GM21526 (cell line): ENCODE results near the gene LPIN3.

Experiments used
- ATAC-seq: cut with Tn5 transposase; IDR thresholded peaks from one replicate; pipeline ENCODE4 v1.9.1; 2021; ENCODE audit warnings: moderate library complexity; ENCODE audit not compliant: unreplicated experiment, low FRiP score

The LPIN3 gene

DNA sequence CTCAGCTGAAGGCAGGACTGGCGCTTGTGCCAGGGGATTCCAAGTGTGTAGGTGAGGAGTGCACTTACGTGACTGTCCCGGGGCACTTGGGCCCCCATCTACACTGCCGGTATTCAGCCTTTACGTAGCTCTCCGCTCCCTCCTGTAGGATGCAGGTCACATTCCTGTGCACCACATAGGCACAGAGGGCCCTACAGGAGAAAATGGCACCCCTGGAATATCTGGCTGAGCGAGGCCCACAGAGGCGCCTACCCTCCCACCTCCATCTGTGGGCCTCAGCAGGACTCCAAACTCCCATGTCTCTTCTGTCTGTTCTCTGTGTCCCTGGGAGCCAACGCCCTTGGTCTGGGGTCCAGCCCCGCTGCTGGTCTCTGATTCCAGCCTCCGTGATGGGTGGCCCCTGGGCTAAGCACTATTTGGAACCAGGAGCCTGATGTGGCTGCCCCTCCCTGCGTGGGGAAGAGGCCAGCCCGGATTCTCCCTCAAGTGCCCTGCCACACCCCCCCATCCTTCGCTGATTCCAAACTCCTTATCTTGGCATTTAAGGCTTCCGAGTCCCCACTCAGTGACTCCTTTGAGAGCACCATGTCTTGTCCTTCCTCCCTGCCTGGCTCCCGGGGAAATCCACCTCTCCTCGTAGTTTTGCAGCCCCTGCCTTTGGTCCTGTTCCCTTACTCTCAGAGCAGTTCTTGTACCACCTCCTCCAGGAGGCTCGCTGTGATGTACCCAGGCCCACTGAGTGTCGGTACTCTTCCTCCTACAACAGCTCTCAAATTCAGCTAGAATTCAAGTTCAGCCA, 24.5 kb downstream of the LPIN3 start:
- ATAC-seq = no peak

DNA sequence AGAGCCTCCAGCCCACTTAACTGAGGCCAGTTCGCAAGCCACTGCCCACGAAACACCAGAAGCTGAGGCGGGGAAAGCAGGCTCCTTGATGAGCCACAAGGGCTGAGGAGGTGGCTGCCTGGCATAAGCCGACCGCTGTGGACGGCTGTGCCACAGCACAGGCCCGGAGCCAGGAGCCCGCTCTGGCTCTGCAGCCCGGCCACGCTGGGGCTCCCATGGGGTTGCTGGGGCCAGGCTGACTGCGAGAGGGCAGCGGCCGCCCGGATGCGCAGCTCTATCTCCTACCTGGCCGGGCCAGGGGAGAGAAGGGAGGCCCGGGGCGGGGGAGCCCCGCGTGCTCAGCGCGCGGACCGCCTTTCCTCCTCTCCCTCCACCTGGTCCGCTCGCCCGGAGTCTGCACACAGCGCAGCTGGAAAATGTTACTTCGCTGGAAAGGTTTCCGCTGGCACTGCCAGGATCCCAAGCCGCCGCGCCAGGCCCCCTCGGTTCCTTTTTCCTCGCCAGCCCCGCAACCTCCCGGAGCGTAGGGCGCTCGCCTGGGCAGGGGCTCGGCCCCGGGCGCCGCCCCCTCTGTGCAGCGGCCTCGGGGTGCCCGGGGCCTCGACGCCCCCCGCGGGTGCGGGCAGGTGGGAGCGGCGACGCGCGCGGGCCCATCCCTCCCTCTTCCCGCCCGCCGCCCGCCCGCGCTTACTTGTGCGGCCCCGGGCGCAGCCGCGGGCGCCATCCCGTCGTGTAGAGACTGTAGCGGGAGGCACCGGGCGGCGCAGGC, 25.3 kb downstream of the LPIN3 start:
- no peak for ATAC-seq

DNA sequence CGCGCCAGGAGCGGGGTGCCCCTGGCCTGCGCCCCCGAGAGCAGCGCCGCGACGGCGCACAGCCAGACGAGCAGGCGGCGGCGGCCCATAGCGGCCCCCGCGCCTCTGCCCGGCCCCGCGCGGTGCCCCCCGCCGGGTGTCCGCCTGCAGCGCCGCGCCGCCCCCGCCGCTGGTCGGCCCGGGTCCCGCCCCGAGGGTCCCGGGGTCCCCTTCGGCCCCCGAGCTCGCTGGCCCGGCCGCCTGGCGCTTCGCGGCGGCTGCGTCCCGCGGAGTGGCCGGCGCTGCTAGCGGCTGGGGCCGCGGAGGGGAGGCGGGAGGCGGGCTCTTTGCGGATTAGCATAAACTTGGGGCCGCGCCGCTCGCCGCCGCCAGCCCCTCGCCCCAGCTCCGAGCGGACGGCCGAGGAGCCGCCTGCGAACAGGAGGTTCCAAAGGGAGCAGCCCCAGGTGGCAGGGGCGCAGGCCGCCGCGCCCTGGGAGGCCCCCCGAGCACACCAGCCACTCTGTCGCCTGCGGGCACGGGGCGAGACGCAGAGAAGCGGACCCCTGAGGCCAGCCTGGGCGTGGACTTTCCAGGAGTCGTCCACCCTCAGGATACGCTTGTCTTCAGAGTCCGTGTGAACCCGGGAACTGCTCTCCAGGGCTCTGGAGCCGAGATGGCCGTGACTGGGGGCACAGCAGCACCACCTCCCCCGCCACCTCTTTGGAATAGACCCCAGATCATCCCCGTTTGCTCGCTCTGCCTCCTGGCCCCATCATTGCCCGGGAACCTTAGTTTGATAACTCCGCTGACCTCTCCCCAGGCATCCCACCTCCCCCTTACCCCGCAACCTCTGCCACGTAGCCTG, 26.1 kb downstream of the LPIN3 start, which contains the start of gene EMILIN3:
Gene EMILIN3, minus strand, starts transcription at position 273 of the 847 bp plus-strand sequence. Its CDS starts 184 bp downstream, at position 89.
- ATAC-seq = no peak

DNA sequence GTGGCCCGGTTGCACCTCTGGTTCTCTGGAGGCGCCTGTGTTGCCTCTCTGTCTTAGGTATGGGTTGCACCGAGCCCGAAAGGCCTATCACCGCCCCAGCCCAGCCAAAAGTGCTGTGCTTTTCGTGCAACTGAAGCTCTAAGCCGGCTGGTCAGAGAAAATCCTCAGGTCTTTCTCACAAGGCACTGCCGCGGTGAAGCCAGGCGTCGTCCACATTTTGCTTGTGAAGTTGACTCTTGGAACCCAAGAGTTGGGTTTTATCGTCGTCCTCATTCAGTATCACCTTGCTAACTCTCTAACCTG, 26.7 kb downstream of the LPIN3 start:
- no peak for ATAC-seq

DNA sequence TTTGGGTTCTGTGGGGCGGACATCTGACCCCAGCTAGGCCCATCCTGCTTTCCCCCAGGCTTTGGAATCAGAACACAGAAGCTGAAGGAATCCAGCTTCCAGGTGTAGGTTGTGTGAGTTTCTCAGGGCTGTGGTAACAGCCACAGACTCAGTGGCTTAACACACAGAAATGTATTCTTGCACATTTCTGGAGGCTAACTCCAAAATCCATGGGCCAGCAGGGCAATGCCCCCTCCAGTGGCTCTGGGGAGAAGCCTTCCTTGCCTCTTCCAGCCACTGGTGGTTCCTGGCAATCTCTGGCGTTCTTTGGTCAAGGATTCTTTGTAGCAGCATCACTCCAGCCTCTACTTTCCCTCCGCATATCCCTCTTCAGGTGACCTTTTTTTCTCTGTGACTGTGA, 27.3 kb downstream of the LPIN3 start:
- ATAC-seq = no peak

DNA sequence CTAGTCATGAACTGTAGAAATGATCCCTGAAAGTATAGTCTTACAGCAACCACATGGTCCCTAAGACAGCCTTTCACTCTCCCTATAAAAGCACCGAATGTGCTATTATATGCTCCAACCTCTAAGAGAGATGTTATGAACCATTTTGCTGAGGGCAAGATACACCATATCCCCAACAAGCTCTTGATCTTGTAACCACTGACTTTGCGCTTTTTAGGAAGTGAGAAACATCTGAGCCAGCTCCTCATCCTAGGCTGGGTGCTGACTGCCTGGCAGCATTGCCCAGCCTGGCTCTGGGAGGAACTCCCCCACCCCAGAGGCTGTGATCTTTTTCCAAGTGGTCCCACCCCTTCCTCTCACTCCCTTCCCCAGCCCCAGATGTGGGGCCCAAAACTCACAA, 29.1 kb downstream of the LPIN3 start:
- no peak for ATAC-seq

DNA sequence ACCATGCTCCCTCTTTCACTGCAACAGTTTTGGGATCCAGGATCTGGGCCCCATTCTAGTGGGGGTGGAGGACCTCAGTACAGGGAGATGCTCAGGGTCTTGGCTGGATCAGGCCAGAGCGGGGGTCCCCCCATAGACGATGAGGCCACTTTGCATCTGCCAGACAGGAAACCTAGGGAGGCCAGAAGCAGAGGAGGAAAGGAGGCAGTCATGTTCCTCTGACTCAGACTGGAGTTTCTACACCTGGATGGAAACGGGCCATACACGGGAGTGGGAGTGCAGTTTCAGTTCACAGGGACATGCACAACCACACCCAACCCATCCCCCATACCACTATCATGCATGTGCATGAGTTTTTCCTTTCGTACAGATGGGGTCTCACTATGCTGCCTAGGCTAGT, 29.6 kb downstream of the LPIN3 start:
- no peak for ATAC-seq

DNA sequence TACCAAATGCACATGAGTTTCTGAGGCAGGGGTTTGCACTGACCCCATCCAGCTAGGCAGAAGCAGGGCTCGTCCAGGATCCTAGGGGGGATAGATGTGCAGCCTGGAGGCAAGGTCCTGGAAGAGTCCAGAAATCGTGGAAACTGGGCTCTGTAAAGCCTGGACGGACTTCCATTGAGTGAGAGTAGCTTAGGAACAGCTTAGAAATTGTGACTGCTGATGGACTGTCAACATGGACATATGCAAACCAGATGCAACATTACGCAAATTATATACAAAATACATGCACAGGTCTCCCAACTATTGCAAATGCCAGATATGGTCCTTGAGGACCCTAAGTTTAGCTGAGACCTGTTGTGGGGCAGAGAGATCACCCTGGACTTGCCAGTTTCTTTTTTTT, 30.8 kb downstream of the LPIN3 start:
- ATAC-seq = no peak

DNA sequence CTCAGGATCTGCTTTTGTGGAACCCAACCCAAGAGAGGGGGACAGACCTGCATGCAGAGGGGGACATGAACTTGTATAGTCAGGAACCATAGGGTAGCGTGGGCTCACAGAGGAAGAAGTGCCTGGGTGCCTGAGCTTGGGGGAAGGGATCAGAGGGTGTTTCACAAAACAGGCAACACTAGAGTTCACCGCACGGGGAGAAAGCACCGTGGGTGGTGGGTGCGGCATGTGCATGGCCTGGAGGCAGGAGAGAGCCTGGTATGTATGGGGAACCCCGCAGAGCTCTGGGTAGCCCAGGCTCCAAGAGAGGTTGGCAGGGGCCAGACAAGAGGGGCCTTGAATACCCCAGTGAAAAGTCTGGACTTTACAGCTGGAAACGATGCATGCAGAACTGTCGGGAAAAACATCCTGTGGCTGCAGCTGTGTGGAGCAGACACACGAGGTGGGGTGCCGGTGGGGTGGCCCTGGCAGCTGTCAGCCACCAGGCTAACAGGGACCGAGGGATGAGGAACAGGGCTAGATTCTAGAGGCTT, 32.7 kb downstream of the LPIN3 start:
- no peak for ATAC-seq

DNA sequence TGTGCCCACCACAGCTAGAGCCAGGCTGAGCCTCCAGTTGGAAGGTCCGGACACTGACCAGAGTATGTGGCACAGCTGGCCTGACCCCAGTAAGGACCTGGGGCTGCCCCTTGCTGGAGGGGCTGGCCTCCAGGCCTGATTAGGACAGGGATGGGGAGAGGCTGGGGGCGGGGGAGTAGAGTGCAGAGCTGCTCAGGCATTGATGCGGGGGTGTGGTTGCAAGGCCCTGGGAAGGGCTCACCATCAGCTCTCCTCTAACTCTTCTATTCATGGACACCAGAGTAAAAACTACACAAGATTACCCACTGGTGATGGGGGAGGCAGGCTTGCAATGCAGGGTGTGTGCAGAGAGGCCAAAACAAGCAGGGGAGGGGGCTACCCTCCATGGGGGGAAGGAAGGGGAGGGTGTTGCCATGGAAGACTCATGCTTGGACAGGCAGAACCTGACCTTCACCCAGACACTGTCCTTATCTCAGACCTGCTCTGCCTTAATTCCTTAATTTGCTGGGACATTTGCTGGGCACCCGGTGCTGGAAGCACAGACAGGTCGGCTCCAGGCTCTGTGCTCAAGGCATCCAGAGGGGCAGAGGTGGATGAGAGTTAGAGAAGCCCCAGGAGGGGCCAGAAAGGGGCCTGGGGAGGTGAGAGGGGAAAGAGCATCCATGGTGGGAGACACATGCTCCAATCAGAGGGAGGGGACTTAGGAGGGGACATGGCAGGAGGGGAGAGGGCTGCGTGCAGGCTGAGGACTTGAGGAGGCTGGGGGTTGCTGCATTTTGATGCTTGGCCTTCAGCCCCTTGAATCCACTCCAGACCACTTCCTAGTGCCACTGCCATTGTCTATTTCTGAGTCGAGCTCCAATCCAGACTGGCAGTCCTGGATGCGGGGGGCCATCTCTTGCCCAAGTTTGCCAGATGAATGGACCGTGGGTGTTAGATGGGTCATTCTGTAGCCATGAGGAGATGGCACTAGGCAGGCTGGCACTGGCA, 33.6 kb downstream of the LPIN3 start:
- ATAC-seq = no peak

DNA sequence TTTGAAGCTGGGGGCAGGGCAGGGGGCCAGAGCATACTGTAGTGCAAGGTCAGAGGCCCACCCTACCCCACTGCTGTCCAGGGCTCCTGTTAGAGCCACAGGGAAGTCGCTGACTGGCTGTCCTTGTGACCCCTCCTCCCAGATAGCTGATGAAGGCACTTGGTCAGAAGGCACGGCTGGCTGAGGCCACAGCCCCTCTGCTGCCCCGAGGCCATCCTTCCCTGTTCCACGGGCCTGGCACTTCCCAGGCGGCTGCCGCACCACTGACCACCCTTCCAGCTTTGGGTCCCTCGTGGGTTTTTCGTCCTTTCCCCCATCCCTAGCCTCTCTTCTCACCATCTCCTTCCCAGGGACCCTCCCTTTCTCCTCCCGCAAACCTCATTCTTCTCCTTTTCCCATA, 35.2 kb downstream of the LPIN3 start:
- no peak for ATAC-seq

DNA sequence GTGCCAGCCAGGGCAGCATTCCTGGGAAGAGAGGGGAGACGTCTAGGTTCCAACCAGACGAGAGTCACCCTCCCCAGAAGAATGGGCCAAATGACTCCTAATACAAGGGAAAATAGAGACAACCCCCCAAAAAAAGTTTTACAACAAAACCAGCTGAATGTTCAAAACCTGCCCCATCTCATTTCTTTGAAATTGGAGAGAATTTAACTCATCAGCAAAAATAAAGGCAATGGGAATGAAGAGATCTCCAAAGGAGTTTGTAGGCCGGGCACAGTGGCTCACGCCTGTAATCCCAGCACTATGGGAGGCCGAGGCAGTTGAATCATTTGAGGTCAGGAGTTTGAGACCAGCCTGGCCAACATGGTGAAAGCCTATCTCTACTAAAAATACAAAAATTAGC, 35.7 kb downstream of the LPIN3 start:
- ATAC-seq = no peak

DNA sequence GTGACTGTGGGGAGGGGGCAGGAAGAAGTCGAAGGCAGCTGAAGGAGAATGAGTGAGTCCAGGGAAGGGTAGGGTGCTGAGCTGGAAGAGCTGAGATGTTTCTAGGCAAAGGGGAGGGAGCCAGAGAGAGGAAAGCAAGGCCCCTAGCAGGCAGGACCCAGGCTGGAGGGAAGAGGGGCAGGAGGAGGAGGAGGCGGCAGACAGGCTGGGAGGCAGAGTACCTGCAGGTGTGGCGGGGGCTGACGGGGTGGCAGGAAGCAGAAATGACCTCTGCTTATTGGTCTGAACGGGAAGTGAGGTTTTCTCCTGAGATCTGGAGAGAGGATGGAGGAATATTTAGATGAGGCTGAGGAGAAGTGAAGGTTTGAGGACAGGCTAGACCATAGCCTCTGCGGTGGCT, 36.7 kb downstream of the LPIN3 start:
- no peak for ATAC-seq

DNA sequence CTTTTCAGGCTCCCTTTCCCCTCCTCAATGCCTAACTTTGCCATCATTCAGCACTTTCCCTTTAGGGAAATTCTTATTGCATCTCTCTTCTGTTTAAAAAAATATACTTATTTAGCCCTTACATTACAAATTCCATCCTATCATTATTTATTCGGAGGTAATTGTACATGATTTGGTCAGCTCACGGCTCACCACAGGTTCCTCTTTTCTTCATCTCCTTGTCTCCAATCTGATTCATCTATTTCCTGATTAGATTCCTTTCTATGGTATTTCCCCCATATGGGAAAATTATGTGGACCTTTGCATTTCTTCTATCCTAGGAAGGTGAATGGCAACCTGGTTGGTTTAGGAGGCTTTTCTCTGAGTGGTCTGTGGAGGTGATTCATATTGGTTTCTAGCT, 38.9 kb downstream of the LPIN3 start:
- ATAC-seq = no peak

DNA sequence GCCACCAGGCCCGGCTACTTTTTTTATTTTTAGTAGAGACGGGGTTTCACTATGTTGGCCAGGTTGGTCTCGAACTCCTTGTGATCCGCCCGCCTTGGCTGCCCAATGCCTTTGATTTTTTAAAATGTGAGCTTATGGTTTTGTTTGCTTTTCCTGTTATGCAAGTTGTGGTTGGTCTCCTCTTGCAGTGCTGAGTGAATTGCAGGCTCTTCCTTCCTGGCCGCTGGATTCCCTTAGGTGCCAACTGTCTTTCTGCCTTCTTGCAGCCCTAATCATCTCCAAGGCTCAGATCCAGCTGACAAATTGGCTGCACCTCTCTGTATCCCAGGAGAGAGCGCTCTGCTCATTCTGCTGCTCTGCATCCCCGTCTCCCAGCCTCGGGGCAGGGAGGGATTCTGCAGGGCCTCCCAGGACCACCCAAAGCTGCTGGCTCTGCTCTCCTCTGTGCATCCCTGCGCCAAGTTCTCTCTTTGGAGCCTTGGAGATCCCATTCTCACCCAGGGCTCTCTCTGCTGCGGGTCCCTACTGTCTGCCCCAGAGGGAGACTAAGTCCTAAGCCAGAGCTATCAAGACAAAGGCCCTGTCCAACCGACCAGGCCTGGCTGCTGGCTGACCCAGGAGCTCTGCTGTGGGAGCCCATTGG, 40.1 kb downstream of the LPIN3 start:
- ATAC-seq = no peak

DNA sequence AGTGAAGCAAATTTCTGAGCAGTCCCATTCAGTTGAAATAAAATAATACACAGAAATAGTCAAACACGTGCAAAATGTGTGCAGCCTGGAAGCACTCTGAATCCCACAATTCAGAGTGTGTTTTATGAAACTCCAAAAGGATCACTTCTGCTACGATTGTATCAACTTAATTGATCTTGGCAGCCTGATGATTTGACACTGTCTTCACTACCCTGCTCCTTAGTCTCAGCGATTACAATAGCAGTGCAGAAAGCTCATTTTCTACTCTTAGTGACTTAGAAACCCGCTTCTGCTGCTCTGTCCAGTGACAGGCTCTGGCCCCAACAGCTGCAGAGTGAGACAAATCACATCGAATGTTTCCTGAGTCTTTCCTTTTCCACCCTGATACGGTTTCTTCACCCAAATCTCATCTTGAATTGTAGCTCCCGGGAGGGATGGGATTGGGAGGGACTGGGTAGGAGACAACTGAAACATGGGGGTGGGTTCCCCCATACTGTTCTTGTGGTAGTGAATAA, 42.2 kb downstream of the LPIN3 start:
- no peak for ATAC-seq

DNA sequence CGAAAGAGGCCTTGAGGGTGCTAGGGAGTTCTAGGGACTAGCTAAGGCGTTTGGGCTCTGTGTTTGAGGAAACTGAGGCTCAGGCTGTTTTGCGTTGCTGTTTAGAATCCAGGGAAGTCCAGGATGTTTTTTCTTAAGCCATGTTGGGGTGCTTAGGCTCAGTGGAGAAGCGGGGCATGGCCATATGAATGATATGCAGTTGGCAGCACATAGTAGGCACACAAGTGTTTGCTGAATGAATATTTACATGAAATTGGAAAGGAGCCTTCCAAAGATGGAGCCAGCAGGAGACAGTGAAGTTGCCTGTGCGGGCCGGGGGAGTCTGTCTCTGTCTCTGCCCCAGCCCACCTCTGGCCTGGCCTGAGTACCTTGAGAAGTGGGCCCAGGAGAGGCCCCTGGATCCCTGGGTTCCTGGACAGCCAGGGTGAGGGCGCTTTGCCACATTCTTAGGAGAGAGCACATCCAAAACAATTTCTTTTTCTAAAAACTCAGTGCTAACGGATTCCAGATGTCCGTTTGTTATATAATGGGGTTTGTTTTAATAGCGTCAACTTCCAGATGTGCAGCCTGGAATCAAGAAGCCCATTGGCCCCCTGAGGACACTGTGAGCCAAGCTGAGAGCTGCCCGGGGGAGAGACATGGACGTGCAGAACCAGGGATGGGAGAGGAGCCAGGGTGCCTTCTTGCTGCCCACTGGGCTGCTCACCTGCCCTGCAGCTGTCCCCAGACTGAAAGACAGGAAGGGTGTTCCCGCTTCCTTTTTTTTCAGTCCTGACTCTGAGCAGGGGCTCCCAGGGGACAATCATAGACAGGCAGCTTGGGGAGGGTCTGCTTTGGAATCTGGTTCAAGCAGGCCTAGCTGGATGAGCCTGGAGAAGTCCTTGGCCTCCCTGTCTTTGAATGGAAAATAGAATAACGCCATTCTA, 46.1 kb downstream of the LPIN3 start:
- ATAC-seq = no peak

DNA sequence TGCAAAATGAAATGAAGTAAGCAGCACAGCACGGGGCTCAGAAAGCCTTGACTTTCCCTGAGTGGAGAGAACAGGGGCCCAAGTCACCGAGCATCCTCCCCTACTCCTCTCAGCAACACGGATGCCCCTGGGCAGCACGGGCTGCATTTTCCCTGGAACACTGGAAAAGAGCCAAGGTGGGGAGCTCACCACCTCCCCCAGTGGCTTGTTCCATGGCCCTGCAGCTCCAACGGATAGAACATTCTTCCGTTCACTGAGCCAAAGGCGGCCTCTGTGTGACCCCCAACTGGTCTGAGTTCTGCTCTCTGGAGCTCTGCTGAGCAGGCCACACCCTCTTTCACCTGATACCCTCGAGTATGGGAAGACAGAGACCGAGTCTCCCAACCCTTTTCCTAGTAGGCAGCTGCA, 46.8 kb downstream of the LPIN3 start:
- no peak for ATAC-seq
